Endothelial cell of umbilical vein (primary cell): Measurements from ENCODE around the gene LRRC32. TPM values are rescaled to one million over a fixed set of nuclear protein-coding genes. Genes with fewer than 3 reads are reported as not detected.
"Not testable (repeated sequence)": the region's sequence is repeated elsewhere in the genome, so short reads cannot be mapped to it uniquely, and the experiment has no call there.

Source experiments
- BruUV-seq: library from RNA; stranded (reverse); fragments of 400-500 nt; replicated peaks from 2 replicates; lab custom pipeline; 2021; lab: Mats Ljungman, UMichigan
- CTCF ChIA-PET: fragments of 300-600, 350-600 bp; sonication (Branson Sonifier 250); formaldehyde crosslinking; loops from one replicate; lab custom pipeline; 2021; ENCODE audit warnings: antibody characterized with exemption, inconsistent platforms; lab: Charles Lee
- POLR2A ChIA-PET: fragments of 300-600, 350-600 bp; sonication (Branson Sonifier 250); formaldehyde crosslinking; loops from one replicate; lab custom pipeline; 2021; ENCODE audit warnings: antibody characterized with exemption, inconsistent platforms; lab: Charles Lee
- DNase-seq: peaks from one replicate; pipeline ENCODE4 v3.0.0-alpha.2; 2011; ENCODE audit warnings: low read depth, low spot score
- FAIRE-seq: peaks from 2 replicates; lab custom pipeline; 2011; peaks lifted over from hg19 to GRCh38; lab: Jason Lieb, UNC
- H2AFZ ChIP-seq: 2 replicates; pipeline ENCODE4 v1.6.0; 2012; ENCODE audit warnings: low read depth, low read length, control low read depth, inconsistent platforms
- H3K27ac ChIP-seq: 2 replicates; pipeline ENCODE4 v1.5.1; 2011; ENCODE audit warnings: low read depth, mild to moderate bottlenecking, control low read depth, low read length, moderate library complexity; ENCODE audit not compliant: insufficient read depth
- H3K27me3 ChIP-seq, 2 experiments: 2 replicates each; pipeline versions ENCODE4 v1.6.0 to v1.6.1; 2011; ENCODE audit warnings: low read length in 2 of 2, mixed read lengths in 1 of 2; ENCODE audit not compliant: control insufficient read depth in 2 of 2, insufficient read depth in 2 of 2
- H3K36me3 ChIP-seq, 2 experiments: 2 replicates in 1 of 2; 3 replicates in 1 of 2; pipeline ENCODE4 v1.5.1; 2011; ENCODE audit warnings: low read length in 2 of 2, mild to moderate bottlenecking in 1 of 2, moderate library complexity in 1 of 2; ENCODE audit not compliant: control insufficient read depth in 2 of 2, insufficient read depth in 2 of 2; ENCODE audit errors: extremely low read depth in 1 of 2
- H3K4me1 ChIP-seq: 3 replicates; pipeline ENCODE4 v1.5.1; 2011; ENCODE audit warnings: mild to moderate bottlenecking, low read length; ENCODE audit not compliant: control insufficient read depth, insufficient read depth; ENCODE audit errors: extremely low read depth
- H3K4me2 ChIP-seq: 2 replicates; pipeline ENCODE4 v1.6.1; 2011; ENCODE audit warnings: low read length, control low read depth, mixed read lengths; ENCODE audit not compliant: insufficient read depth
- H3K4me3 ChIP-seq, 3 experiments: fragments of 200-600 bp in 1 of 3; sonication (generic), shearing (Covaris generic) in 1 of 3; replicated peaks in 1 of 3; 2 replicates each; pipeline ENCODE4 v1.5.1; 2011 to 2016; ENCODE audit warnings: control low read depth in 3 of 3, low read length in 3 of 3, mild to moderate bottlenecking in 2 of 3, inconsistent platforms in 1 of 3, low read depth in 1 of 3, moderate library complexity in 1 of 3; ENCODE audit not compliant: insufficient read depth in 1 of 3
- H3K79me2 ChIP-seq: 2 replicates; pipeline ENCODE4 v1.6.0; 2012; ENCODE audit warnings: low read length, inconsistent platforms; ENCODE audit not compliant: control insufficient read depth, insufficient read depth
- H3K9ac ChIP-seq: replicated peaks from 2 replicates; pipeline ENCODE3; 2011; ENCODE audit warnings: low read length, control low read depth; ENCODE audit not compliant: insufficient read depth; ENCODE audit errors: extremely low read depth
- H3K9me1 ChIP-seq: replicated peaks from 3 replicates; pipeline ENCODE4 v1.6.0; 2011; ENCODE audit warnings: mild to moderate bottlenecking, low read length; ENCODE audit not compliant: control insufficient read depth, insufficient read depth; ENCODE audit errors: extremely low read depth
- H3K9me3 ChIP-seq: replicated peaks from 2 replicates; pipeline ENCODE4 v1.5.1; 2012; ENCODE audit warnings: low read length, inconsistent platforms; ENCODE audit not compliant: control insufficient read depth, insufficient read depth
- H4K20me1 ChIP-seq: replicated peaks from 2 replicates; pipeline ENCODE3; 2011; ENCODE audit warnings: mild to moderate bottlenecking, low read length; ENCODE audit not compliant: control insufficient read depth, insufficient read depth; ENCODE audit errors: extremely low read depth
- EZH2 ChIP-seq: IDR thresholded peaks from 2 replicates; pipeline ENCODE4 v1.6.1; 2012; ENCODE audit warnings: borderline replicate concordance, low read depth, mild to moderate bottlenecking, moderate library complexity, low read length, inconsistent platforms; ENCODE audit not compliant: severe bottlenecking
- FOS ChIP-seq: IDR thresholded peaks from 2 replicates; pipeline ENCODE4 v1.6.1; 2011; ENCODE audit warnings: mild to moderate bottlenecking, low read length, moderate library complexity, borderline replicate concordance; ENCODE audit not compliant: insufficient read depth
- GATA2 ChIP-seq: IDR thresholded peaks from 2 replicates; pipeline ENCODE4 v1.7.0; 2011; ENCODE audit warnings: low read depth, mild to moderate bottlenecking, moderate library complexity, mixed read lengths, low read length; ENCODE audit not compliant: insufficient read length, insufficient read depth
- JUN ChIP-seq: IDR thresholded peaks from 2 replicates; pipeline ENCODE4 v1.6.1; 2011; ENCODE audit warnings: borderline replicate concordance, low read depth; ENCODE audit not compliant: insufficient read length, insufficient read depth
- MYC ChIP-seq: IDR thresholded peaks from one replicate; pipeline ENCODE4 v1.6.1; 2011; ENCODE audit warnings: mild to moderate bottlenecking, low read depth, low read length
- POLR2A ChIP-seq: IDR thresholded peaks from 2 replicates; pipeline ENCODE4 v1.6.1; 2012; ENCODE audit warnings: low read depth, mild to moderate bottlenecking, control low read depth, low read length
- POLR2AphosphoS5 ChIP-seq: IDR thresholded peaks from 2 replicates; pipeline ENCODE4 v1.6.1; 2012; ENCODE audit warnings: low read depth, mild to moderate bottlenecking, control low read depth, low read length, moderate library complexity; ENCODE audit not compliant: insufficient read depth
- dilution Hi-C: fragments of 300-500 bp; cut with MboI; formaldehyde crosslinking; loops from one replicate; pipeline ENCODE4 v1.15.0; 2019; ENCODE audit warnings: low sequenced_read_pairs; ENCODE audit not compliant: extremely low pct_ligation_motif_present
- intact Hi-C: fragments of 100-400 bp; cut with micrococcal nuclease; formaldehyde crosslinking; loops from one replicate; pipeline ENCODE4 v1.10.0; 2022
- polyA plus RNA-seq, 4 experiments: library from polyadenylated mRNA; depleted of rRNA in 3 of 4; stranded (reverse) in 3 of 4; unstranded in 1 of 4; fragments of >200 nt; gene quantifications; 2 replicates each; pipeline versions ENCODE4 v1.2.1 to v1.2.3, GENCODE V29; 2011 to 2012; ENCODE audit warnings: missing spikeins in 1 of 4
- total RNA-seq: library from RNA; stranded (reverse); gene quantifications from 2 replicates; pipeline ENCODE4 v1.2.3, GENCODE V29; 2021
- TF ChIP-seq, protein P1 (sequence below): IDR thresholded peaks from 2 replicates; pipeline ENCODE4 v1.6.1; 2011; ENCODE audit not compliant: insufficient read depth, insufficient read length
- TF ChIP-seq, protein P2 (sequence below), 2 donors: IDR thresholded peaks; 1 replicate in 1 of 2; 2 replicates in 1 of 2; pipeline ENCODE4 v1.5.1; 2011; ENCODE audit warnings: low read length in 2 of 2, mild to moderate bottlenecking in 2 of 2, moderate library complexity in 2 of 2, control low read depth in 1 of 2, inconsistent platforms in 1 of 2, low read depth in 1 of 2; ENCODE audit not compliant: insufficient read depth in 1 of 2; ENCODE audit errors: extremely low read depth in 1 of 2

The LRRC32 gene
- total and polyA plus RNA-seq, 2 donors (not counting 3 experiments of a cell fraction or from before 2014, with no cell fraction given): 77.2 to 117 TPM

DNA sequence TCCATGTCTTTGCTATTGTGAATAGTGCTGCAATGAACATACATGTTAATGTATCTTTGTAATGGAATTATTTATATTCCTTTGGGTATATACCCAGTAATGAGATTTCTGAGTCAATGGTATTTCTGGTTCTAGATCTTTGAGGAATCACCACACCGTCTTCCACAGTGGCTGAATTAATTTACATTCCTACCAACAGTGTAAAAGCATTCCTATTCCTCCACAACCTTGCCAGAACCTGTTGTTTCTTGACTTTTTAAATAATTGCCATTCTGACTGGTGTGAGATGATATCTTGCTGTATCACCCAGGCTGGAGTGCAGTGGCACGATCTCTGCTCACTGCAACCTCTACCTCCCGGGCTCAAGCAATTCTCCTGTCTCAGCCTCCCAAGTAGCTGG lies 26.8 kb downstream of the LRRC32 start:
- H4K20me1 ChIP-seq, H3K27ac ChIP-seq, H3K4me3 ChIP-seq, H3K4me1 ChIP-seq, DNase-seq, H3K4me2 ChIP-seq, intact Hi-C loops, H3K9me3 ChIP-seq, BruUV-seq, H3K9me1 ChIP-seq, POLR2A ChIA-PET, H2AFZ ChIP-seq, dilution Hi-C loops, H3K36me3 ChIP-seq, FAIRE-seq, CTCF ChIA-PET, H3K9ac ChIP-seq, H3K79me2 ChIP-seq: not testable (repeated sequence)
- H3K27me3 ChIP-seq: peaks cover 5 to 11% of the 10 kb centered on the region in 2 experiments

DNA sequence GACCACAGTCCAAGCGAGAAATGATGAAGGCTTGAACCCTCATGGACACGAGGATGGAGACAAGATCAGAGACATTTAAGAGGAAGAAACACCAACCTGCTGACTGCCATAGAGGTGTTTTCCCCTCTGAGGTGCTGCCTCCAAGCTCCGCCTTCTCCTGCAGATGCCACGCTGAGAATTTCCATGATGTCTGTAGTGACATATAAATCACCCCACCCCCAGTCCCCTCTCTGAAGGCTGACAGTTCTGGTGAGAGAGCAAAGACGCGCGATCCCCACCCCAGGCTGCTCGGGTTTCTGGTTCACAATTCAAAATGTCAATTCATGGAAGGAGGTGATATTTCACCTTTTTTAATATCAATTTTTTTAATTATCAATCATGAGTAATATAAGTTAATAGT lies 28.2 kb downstream of the LRRC32 start:
- Histone ChIP-seq H4K20me1 (no peaks in the 10 kb centered on the region), H3K9me1 (no peaks in the 10 kb centered on the region), H3K36me3 (no peaks in the 10 kb centered on the region), H3K27me3 (peaks cover 5 to 9% of the 10 kb centered on the region in 2 experiments), H3K9me3 (no peaks in the 10 kb centered on the region), H2AFZ (no peak overlapping the region), H3K27ac (no peak overlapping the region), H3K9ac (no peak overlapping the region), H3K4me3 (no peak overlapping the region), H3K4me1 (peaks cover 9% of the 10 kb centered on the region), H3K79me2 (no peaks in the 10 kb centered on the region), H3K4me2 (no peak overlapping the region)
- ChIA-PET CTCF (no interaction called here), POLR2A (no interaction called here)
- DNase-seq: no peak
- dilution Hi-C loops (no loop called here), intact Hi-C loops (no loop called here)
- BruUV-seq: no TSS peak
- FAIRE-seq: no peak
- TF ChIP-seq MYC: no peak
- TF ChIP-seq, protein P1, sequence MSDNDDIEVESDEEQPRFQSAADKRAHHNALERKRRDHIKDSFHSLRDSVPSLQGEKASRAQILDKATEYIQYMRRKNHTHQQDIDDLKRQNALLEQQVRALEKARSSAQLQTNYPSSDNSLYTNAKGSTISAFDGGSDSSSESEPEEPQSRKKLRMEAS: no peak
- TF ChIP-seq POLR2A: no peak
- no peak for TF ChIP-seq JUN
- TF ChIP-seq FOS: no peak
- TF ChIP-seq, protein P2, sequence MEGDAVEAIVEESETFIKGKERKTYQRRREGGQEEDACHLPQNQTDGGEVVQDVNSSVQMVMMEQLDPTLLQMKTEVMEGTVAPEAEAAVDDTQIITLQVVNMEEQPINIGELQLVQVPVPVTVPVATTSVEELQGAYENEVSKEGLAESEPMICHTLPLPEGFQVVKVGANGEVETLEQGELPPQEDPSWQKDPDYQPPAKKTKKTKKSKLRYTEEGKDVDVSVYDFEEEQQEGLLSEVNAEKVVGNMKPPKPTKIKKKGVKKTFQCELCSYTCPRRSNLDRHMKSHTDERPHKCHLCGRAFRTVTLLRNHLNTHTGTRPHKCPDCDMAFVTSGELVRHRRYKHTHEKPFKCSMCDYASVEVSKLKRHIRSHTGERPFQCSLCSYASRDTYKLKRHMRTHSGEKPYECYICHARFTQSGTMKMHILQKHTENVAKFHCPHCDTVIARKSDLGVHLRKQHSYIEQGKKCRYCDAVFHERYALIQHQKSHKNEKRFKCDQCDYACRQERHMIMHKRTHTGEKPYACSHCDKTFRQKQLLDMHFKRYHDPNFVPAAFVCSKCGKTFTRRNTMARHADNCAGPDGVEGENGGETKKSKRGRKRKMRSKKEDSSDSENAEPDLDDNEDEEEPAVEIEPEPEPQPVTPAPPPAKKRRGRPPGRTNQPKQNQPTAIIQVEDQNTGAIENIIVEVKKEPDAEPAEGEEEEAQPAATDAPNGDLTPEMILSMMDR (IDR thresholded peaks at IDR 0.05; ENCODE audit: extremely low read depth in 1 of 2, insufficient read depth in 1 of 2, low read depth in 1 of 2, low read length in 2 of 2): no peak
- TF ChIP-seq POLR2AphosphoS5: no peak
- no peak for TF ChIP-seq EZH2
- no peak for TF ChIP-seq GATA2
